ENCODE measurements around the gene MLN.

- TF ChIP-seq CTCF (IDR thresholded peaks at IDR 0.05; ENCODE audit: low read length) (no peak), EZH2 (IDR thresholded peaks at IDR 0.05; ENCODE audit: borderline replicate concordance, low read length) (no peak)
Measured at GRCh38 chr6:33792981-33793380, 10.8 kb downstream of the MLN start.
